Gastrocnemius medialis (tissue), 4 donors: ENCODE measurements around the gene ADD1. TPM values are rescaled to one million over a fixed set of nuclear protein-coding genes. Genes with fewer than 3 reads are reported as not detected.
"Not testable (repeated sequence)": the region's sequence is repeated elsewhere in the genome, so short reads cannot be mapped to it uniquely, and the experiment has no call there.

Experiments
- ATAC-seq, 2 donors: fragments of 150-250 bp; one replicate each; pipeline ENCODE4 v1.9.1; 2016
- DNase-seq, 2 donors: peaks; one replicate each; pipeline ENCODE4 v3.0.0-alpha.2; 2019
- H3K27ac ChIP-seq, 4 donors: fragments of 200-600 bp; sonication (generic); 1 replicate in 1 of 4; 2 replicates in 3 of 4; pipeline ENCODE4 v1.5.1; 2016 to 2018; ENCODE audit warnings: mild to moderate bottlenecking in 2 of 4, moderate library complexity in 1 of 4
- H3K27me3 ChIP-seq, 3 donors: fragments of 200-600 bp; sonication (generic) in 2 of 3; 1 replicate in 1 of 3; 2 replicates in 2 of 3; pipeline versions ENCODE4 v1.5.1 to v1.6.0; 2016 to 2019; ENCODE audit warnings: mild to moderate bottlenecking in 1 of 3, moderate library complexity in 1 of 3
- H3K36me3 ChIP-seq, 2 donors: fragments of 200-600 bp; sonication (generic) in 1 of 2; one replicate each; pipeline ENCODE4 v1.5.1; 2017 to 2018
- H3K4me1 ChIP-seq, 2 donors: fragments of 200-600 bp; sonication (generic) in 1 of 2; one replicate each; pipeline ENCODE4 v1.5.1; 2016 to 2017; ENCODE audit warnings: mild to moderate bottlenecking in 2 of 2
- H3K4me3 ChIP-seq, 4 donors: fragments of 200-600 bp; sonication (generic) in 3 of 4; 1 replicate in 1 of 4; 2 replicates in 3 of 4; pipeline ENCODE4 v1.5.1; 2016 to 2019; ENCODE audit warnings: mild to moderate bottlenecking in 2 of 4
- H3K9me3 ChIP-seq, 3 donors: fragments of 200-600 bp; sonication (generic) in 2 of 3; 1 replicate in 1 of 3; 2 replicates in 2 of 3; pipeline ENCODE4 v1.5.1; 2016 to 2019
- CTCF ChIP-seq, 5 experiments: fragments of 450-650 bp in 3 of 5; fragments of 200-600 bp in 2 of 5; sonication (generic) in 2 of 5; IDR thresholded peaks in 4 of 5; conservative IDR thresholded peaks in 1 of 5; 1 replicate in 4 of 5; 2 replicates in 1 of 5; pipeline ENCODE4 v1.5.1; 2016 to 2019; ENCODE audit warnings: antibody characterized with exemption in 5 of 5, mild to moderate bottlenecking in 3 of 5, moderate library complexity in 3 of 5
- POLR2A ChIP-seq, 2 donors: fragments of 450-650 bp; IDR thresholded peaks; one replicate each; pipeline ENCODE4 v1.6.1; 2017; ENCODE audit warnings: antibody characterized with exemption in 2 of 2, mild to moderate bottlenecking in 2 of 2, moderate library complexity in 2 of 2
- in situ Hi-C, 4 donors: fragments of 200-750 bp; cut with MboI; loops; one replicate each; pipeline versions ENCODE4 v1.15.0 to v1.8.0; 2017; ENCODE audit warnings: low sequenced_read_pairs in 4 of 4
- intact Hi-C: fragments of 100-400 bp; cut with DNase I; formaldehyde crosslinking; loops from one replicate; pipeline ENCODE4 v1.15.1; 2023; ENCODE audit warnings: low total_unique reads
- total RNA-seq, 4 donors: library from RNA; depleted of rRNA; stranded (reverse); fragments of >200 nt; gene quantifications; one replicate each; pipeline versions ENCODE4 v1.1.0 to v1.2.3, GENCODE V29; 2016

Gene ADD1
- total RNA-seq, 4 donors from 2014 or later = 144 to 255 (median 178) TPM

GRCh38 chr4:2942532-2943363 is 99.1 kb downstream of the ADD1 start:
- in situ Hi-C loops (loop anchor here in 1 of 4 donors (25.0 kb wide), 1 partner anchor 180 kb away; the partner anchor contains the start of gene TNIP2), intact Hi-C loops (no loop called here)
- ATAC-seq (peak in 1 of 2 donors; percentile 12), DNase-seq (peak in 1 of 2 donors; percentile 20)
- peaks cover 4 to 93% of the 10 kb centered on the region in 2 donors for H3K36me3 ChIP-seq
- H3K27ac ChIP-seq = no peak overlapping the region
- no peaks in the 10 kb centered on the region for H3K9me3 ChIP-seq
- no peaks in the 10 kb centered on the region for H3K4me1 ChIP-seq
- H3K27me3 ChIP-seq = no peaks in the 10 kb centered on the region
- no peak for TF ChIP-seq POLR2A (IDR thresholded peaks at IDR 0.05)
- no peak for TF ChIP-seq CTCF (IDR thresholded peaks at IDR 0.05 in 4 of 5, conservative IDR thresholded peaks at IDR 0.05 in 1 of 5)
- H3K4me3 ChIP-seq = no peak overlapping the region

GRCh38 chr4:2943364-2944090 is 99.9 kb downstream of the ADD1 start:
- H3K36me3 ChIP-seq = peaks cover 4 to 97% of the 10 kb centered on the region in 2 donors
- H3K27ac ChIP-seq = no peak overlapping the region
- no peak for ATAC-seq
- H3K4me1 ChIP-seq = no peaks in the 10 kb centered on the region
- peak in 1 of 2 donors; percentile 7 for DNase-seq
- H3K4me3 ChIP-seq = no peak overlapping the region
- intact Hi-C loops = no loop called here
- H3K27me3 ChIP-seq = no peaks in the 10 kb centered on the region
- TF ChIP-seq CTCF (IDR thresholded peaks at IDR 0.05 in 4 of 5, conservative IDR thresholded peaks at IDR 0.05 in 1 of 5) = no peak
- in situ Hi-C loops = loop anchor here in 1 of 4 donors (25.0 kb wide), 1 partner anchor 181 kb away; the partner anchor contains the start of gene TNIP2
- H3K9me3 ChIP-seq = no peaks in the 10 kb centered on the region

GRCh38 chr4:2944091-2944482 is 100.4 kb downstream of the ADD1 start:
- TF ChIP-seq CTCF (IDR thresholded peaks at IDR 0.05 in 4 of 5, conservative IDR thresholded peaks at IDR 0.05 in 1 of 5) (no peak), POLR2A (IDR thresholded peaks at IDR 0.05) (no peak)
- Histone ChIP-seq H3K36me3 (peaks cover 4 to 97% of the 10 kb centered on the region in 2 donors), H3K4me3 (no peak overlapping the region), H3K9me3 (no peaks in the 10 kb centered on the region), H3K4me1 (no peaks in the 10 kb centered on the region), H3K27me3 (no peaks in the 10 kb centered on the region), H3K27ac (no peak overlapping the region)
- intact Hi-C loops (no loop called here), in situ Hi-C loops (loop anchor here in 1 of 4 donors (25.0 kb wide), 1 partner anchor 182 kb away; the partner anchor contains the start of gene TNIP2)
- no peak for ATAC-seq
- DNase-seq = no peak

GRCh38 chr4:2944586-2945526 is 101.2 kb downstream of the ADD1 start:
- no peak overlapping the region for H3K27ac ChIP-seq
- in situ Hi-C loops (loop anchor here in 1 of 4 donors (25.0 kb wide), 1 partner anchor 183 kb away; the partner anchor contains the start of gene TNIP2), intact Hi-C loops (no loop called here)
- no peak overlapping the region for H3K4me3 ChIP-seq
- H3K36me3 ChIP-seq = peaks cover 4 to 97% of the 10 kb centered on the region in 2 donors
- ATAC-seq = no peak
- no peaks in the 10 kb centered on the region for H3K4me1 ChIP-seq
- TF ChIP-seq POLR2A (IDR thresholded peaks at IDR 0.05) (no peak), CTCF (IDR thresholded peaks at IDR 0.05 in 4 of 5, conservative IDR thresholded peaks at IDR 0.05 in 1 of 5) (no peak)
- DNase-seq = peak in 1 of 2 donors; percentile 12
- no peaks in the 10 kb centered on the region for H3K27me3 ChIP-seq
- no peaks in the 10 kb centered on the region for H3K9me3 ChIP-seq

GRCh38 chr4:2945619-2946604 is 102.3 kb downstream of the ADD1 start:
- intact Hi-C loops, H3K27me3 ChIP-seq, H3K9me3 ChIP-seq, ATAC-seq, H3K4me1 ChIP-seq, H3K27ac ChIP-seq, H3K4me3 ChIP-seq: not testable (repeated sequence)
- peak in 1 of 2 donors; percentile 8 for DNase-seq
- peaks cover 4 to 97% of the 10 kb centered on the region in 2 donors for H3K36me3 ChIP-seq
- in situ Hi-C loops = loop anchor here in 1 of 4 donors (25.0 kb wide), 1 partner anchor 184 kb away; the partner anchor contains the start of gene TNIP2
